Heart left ventricle (tissue), 16 donors: ENCODE data around the gene KRABD2.

Source experiments
- ATAC-seq, 4 donors: fragments of 200-7000 bp; cut with Tn5 transposase; one replicate each; pipeline ENCODE4 v1.9.1; 2020 to 2022; ENCODE audit warnings: moderate library complexity in 4 of 4, mild to moderate bottlenecking in 3 of 4, moderate number of reproducible peaks in 1 of 4
- DNase-seq, 5 donors: peaks; one replicate each; pipeline ENCODE4 v3.0.0-alpha.2; 2020
- H3K27ac ChIP-seq, 12 donors: fragments of 200-600 bp; sonication (generic) in 4 of 12; one replicate each; pipeline versions ENCODE4 v1.5.0 to v1.8.0; 2016 to 2022; ENCODE audit warnings: mild to moderate bottlenecking in 2 of 12
- H3K27me3 ChIP-seq, 9 donors: fragments of 200-600 bp; sonication (generic) in 2 of 9; one replicate each; pipeline versions ENCODE4 v1.5.1 to v1.8.0; 2016 to 2022; ENCODE audit warnings: mild to moderate bottlenecking in 3 of 9
- H3K36me3 ChIP-seq, 9 donors: fragments of 200-600 bp; sonication (generic) in 2 of 9; one replicate each; pipeline versions ENCODE4 v1.5.0 to v1.8.0; 2018 to 2022; ENCODE audit warnings: mild to moderate bottlenecking in 2 of 9
- H3K4me1 ChIP-seq, 12 donors: fragments of 200-600 bp; sonication (generic) in 4 of 12; one replicate each; pipeline versions ENCODE4 v1.5.0 to v1.8.0; 2016 to 2022; ENCODE audit warnings: mild to moderate bottlenecking in 3 of 12
- H3K4me3 ChIP-seq, 12 donors: fragments of 200-600 bp; sonication (generic) in 4 of 12; one replicate each; pipeline versions ENCODE4 v1.5.0 to v1.8.0; 2017 to 2022; ENCODE audit warnings: mild to moderate bottlenecking in 9 of 12, moderate library complexity in 4 of 12
- H3K9me3 ChIP-seq, 12 donors: fragments of 200-600 bp; sonication (generic) in 4 of 12; one replicate each; pipeline versions ENCODE4 v1.5.0 to v1.8.0; 2016 to 2022; ENCODE audit warnings: mild to moderate bottlenecking in 1 of 12
- CTCF ChIP-seq, 12 donors: fragments of 200-600 bp; sonication (generic) in 4 of 12; IDR thresholded peaks; one replicate each; pipeline versions ENCODE4 v1.5.0 to v1.8.0; 2018 to 2022; ENCODE audit warnings: antibody characterized with exemption in 12 of 12, mild to moderate bottlenecking in 5 of 12
- POLR2A ChIP-seq, 2 donors: fragments of 450-650 bp; IDR thresholded peaks; one replicate each; pipeline ENCODE4 v1.6.1; 2017; ENCODE audit warnings: antibody characterized with exemption in 2 of 2, mild to moderate bottlenecking in 2 of 2, moderate library complexity in 2 of 2
- WGBS, 4 donors: extraction: QIAGEN DNeasy Blood & Tissue Kit in 2 of 4; methylation state at CpG; one replicate each; pipeline versions ENCODE4 v1.1.5 to v1.1.7; 2013 to 2018; 5-methylcytosine and 5-hydroxymethylcytosine counted together
- intact Hi-C, 10 donors: fragments of 100-400 bp; cut with DNase I; formaldehyde crosslinking; loops; one replicate each; pipeline versions ENCODE4 v1.11.1 to v1.14.2; 2022
- donor health status: ischemic (EF 13 %, LVEDD 7.1; RV severe dilation, severe dysfunction).
- donor health status: healthy with polysubstance abuse.
- donor health status: DM: no; HTN: yes; CAD: no.
- donor health status: DM: no; HTN: no; CAD: no.
- donor health status: ischemic (EF 25% LVEDD 6.9; RV normal size, moderate dysfunction).
- donor health status: ischemic (EF 25% LVEDD 5.7; RV mildly dilated, moderate dysfunction).
- donor health status: healthy.
- donor health status: DM: yes; HTN: yes; CAD: no.
- donor health status: ischemic (EF 35%, LVEDD 5.7; RV mildly dilated, moderate dysfunction).
- donor health status: nonischemic (EF 11% LVEDD 7.7; RV severe dilation, severe dysfunction).
- donor health status: DM: yes; HTN: yes; CAD: no.
- donor health status: PGD.
- donor health status: ischemic (EF 29% LVEDD 5.4; RV normal size, mild dysfunction).
- donor health status: nonischemic (EF 23%, LVEDD 6.1; RV moderate dilation, normal function).

The KRABD2 gene

GRCh38 chr17:8393470-8394231, 17.1 kb upstream of the KRABD2 start:
- Histone ChIP-seq H3K27me3 (peaks cover 0 to 41% (median 21%) of the 10 kb centered on the region in 9 donors), H3K4me1 (peaks cover 0 to 6% (median 0%) of the 10 kb centered on the region in 12 donors), H3K4me3 (no peak overlapping the region), H3K9me3 (no peaks in the 10 kb centered on the region), H3K36me3 (no peaks in the 10 kb centered on the region), H3K27ac (no peak overlapping the region)
- 64 to 72% (median 69%) methylated on average over 8 of the region's 8 CpGs for WGBS, 4 donors
- ATAC-seq (peak in 2 of 4 donors; percentile 44 to 54), DNase-seq (no peak)
- intact Hi-C loops = no loop called here
- TF ChIP-seq POLR2A (IDR thresholded peaks at IDR 0.05) = no peak
- TF ChIP-seq CTCF (IDR thresholded peaks at IDR 0.05) = no peak

GRCh38 chr17:8392674-8393469, 16.4 kb upstream of the KRABD2 start:
- Histone ChIP-seq H3K9me3 (no peaks in the 10 kb centered on the region), H3K27ac (no peak overlapping the region), H3K4me1 (peaks cover 0 to 6% (median 0%) of the 10 kb centered on the region in 12 donors), H3K36me3 (no peaks in the 10 kb centered on the region), H3K4me3 (no peak overlapping the region), H3K27me3 (peaks cover 0 to 37% (median 18%) of the 10 kb centered on the region in 9 donors)
- ATAC-seq (peak in 1 of 4 donors; percentile 29), DNase-seq (no peak)
- no peak for TF ChIP-seq POLR2A (IDR thresholded peaks at IDR 0.05)
- TF ChIP-seq CTCF (IDR thresholded peaks at IDR 0.05) = no peak
- 84 to 90% (median 86%) methylated on average over 8 to 46 of the region's 46 CpGs for WGBS, 4 donors
- intact Hi-C loops = no loop called here

- Histone ChIP-seq H3K4me1 (peaks cover 0 to 6% (median 0%) of the 10 kb centered on the region in 12 donors), H3K27me3 (peaks cover 0 to 32% (median 16%) of the 10 kb centered on the region in 9 donors), H3K27ac (no peak overlapping the region), H3K36me3 (no peaks in the 10 kb centered on the region), H3K4me3 (no peak overlapping the region), H3K9me3 (no peaks in the 10 kb centered on the region)
- DNase-seq = no peak
- intact Hi-C loops = no loop called here
- 64 to 72% (median 67%) methylated on average over 16 to 18 of the region's 18 CpGs for WGBS, 4 donors
- no peak for TF ChIP-seq POLR2A (IDR thresholded peaks at IDR 0.05)
- ATAC-seq = peak in 1 of 4 donors; percentile 27
These were observed 15.8 kb upstream of the KRABD2 start for GRCh38 chr17:8392274-8392673.

GRCh38 chr17:8391711-8392110, 15.2 kb upstream of the KRABD2 start:
- Histone ChIP-seq H3K27me3 (peaks cover 0 to 27% (median 11%) of the 10 kb centered on the region in 9 donors), H3K4me3 (no peak overlapping the region), H3K27ac (no peak overlapping the region), H3K36me3 (no peaks in the 10 kb centered on the region), H3K4me1 (peaks cover 0 to 6% (median 0%) of the 10 kb centered on the region in 12 donors), H3K9me3 (no peaks in the 10 kb centered on the region)
- WGBS, 4 donors = 46 to 60% (median 50%) methylated on average over 9 of the region's 9 CpGs
- TF ChIP-seq CTCF (IDR thresholded peaks at IDR 0.05) = no peak
- no peak for TF ChIP-seq POLR2A (IDR thresholded peaks at IDR 0.05)
- DNase-seq = no peak
- intact Hi-C loops = no loop called here
- ATAC-seq = no peak
